Measurements from ENCODE around the gene RHOBTB1.
"Not testable (repeated sequence)": the region's sequence is repeated elsewhere in the genome, so short reads cannot be mapped to it uniquely, and the experiment has no call there.

RHOBTB1 gene

GRCh38 chr10:60865198-60865783 is 78.7 kb downstream of the RHOBTB1 start:
- no peak for DNase-seq (ENCODE audit: low read depth)

GRCh38 chr10:60863796-60864195 is 80.2 kb downstream of the RHOBTB1 start:
- DNase-seq (ENCODE audit: low read depth) = no peak

GRCh38 chr10:60862517-60862916 is 81.5 kb downstream of the RHOBTB1 start:
- DNase-seq (ENCODE audit: low read depth) = no peak

GRCh38 chr10:60856405-60856804 is 87.6 kb downstream of the RHOBTB1 start:
- DNase-seq (ENCODE audit: low read depth) = no peak

GRCh38 chr10:60853637-60854036 is 90.3 kb downstream of the RHOBTB1 start:
- DNase-seq (ENCODE audit: low read depth) = no peak

GRCh38 chr10:60853107-60853506 is 90.9 kb downstream of the RHOBTB1 start:
- DNase-seq (ENCODE audit: low read depth) = no peak

GRCh38 chr10:60849740-60850139 is 94.2 kb downstream of the RHOBTB1 start:
- no peak for DNase-seq (ENCODE audit: low read depth)

- no peak for DNase-seq (ENCODE audit: low read depth)
Measured at GRCh38 chr10:60849217-60849616, 94.8 kb downstream of the RHOBTB1 start.

GRCh38 chr10:60848680-60849079 is 95.3 kb downstream of the RHOBTB1 start:
- DNase-seq (ENCODE audit: low read depth) = no peak

GRCh38 chr10:60848126-60848525 is 95.9 kb downstream of the RHOBTB1 start:
- DNase-seq (ENCODE audit: low read depth) = no peak

GRCh38 chr10:60846173-60846572 is 97.8 kb downstream of the RHOBTB1 start:
- no peak for DNase-seq (ENCODE audit: low read depth)

- DNase-seq (ENCODE audit: low read depth) = no peak
Measured at GRCh38 chr10:60845038-60845437, 98.9 kb downstream of the RHOBTB1 start.

- no peak for DNase-seq (ENCODE audit: low read depth)
Measured at GRCh38 chr10:60842694-60843093, 101.3 kb downstream of the RHOBTB1 start.

- not testable (repeated sequence) for DNase-seq (ENCODE audit: low read depth)
Measured at GRCh38 chr10:60841227-60841626, 102.8 kb downstream of the RHOBTB1 start.

GRCh38 chr10:60835049-60835448 is 108.9 kb downstream of the RHOBTB1 start:
- DNase-seq (ENCODE audit: low read depth) = no peak

- no peak for DNase-seq (ENCODE audit: low read depth)
Measured at GRCh38 chr10:60834401-60834800, 109.6 kb downstream of the RHOBTB1 start.

- not testable (repeated sequence) for DNase-seq (ENCODE audit: low read depth)
Measured at GRCh38 chr10:60832136-60832535, 111.8 kb downstream of the RHOBTB1 start.

GRCh38 chr10:60828489-60828852 is 115.5 kb downstream of the RHOBTB1 start:
- no peak for DNase-seq (ENCODE audit: low read depth)

GRCh38 chr10:60827791-60828488 is 116.0 kb downstream of the RHOBTB1 start:
- DNase-seq (ENCODE audit: low read depth) = no peak

- DNase-seq (ENCODE audit: low read depth) = no peak
Measured at GRCh38 chr10:60825520-60825919, 118.5 kb downstream of the RHOBTB1 start.

GRCh38 chr10:60823324-60823723 is 120.7 kb downstream of the RHOBTB1 start:
- DNase-seq (ENCODE audit: low read depth) = no peak

- DNase-seq (ENCODE audit: low read depth) = no peak
Measured at GRCh38 chr10:60822809-60823208, 121.2 kb downstream of the RHOBTB1 start.

- DNase-seq (ENCODE audit: low read depth) = no peak
Measured at GRCh38 chr10:60821656-60822055, 122.3 kb downstream of the RHOBTB1 start.
